Upper lobe of left lung (tissue), 6 donors: ENCODE measurements around the gene CDC25C. TPM values are rescaled to one million over a fixed set of nuclear protein-coding genes. Genes with fewer than 3 reads are reported as not detected.
A peak's percentile ranks its signal among the peaks of the same experiment; 100 is the strongest.

Experiments used
- ATAC-seq, 2 donors: fragments of 200-7000 bp; cut with Tn5 transposase; one replicate each; pipeline ENCODE4 v1.9.1; 2022; ENCODE audit warnings: mild to moderate bottlenecking in 2 of 2, moderate library complexity in 2 of 2; ENCODE audit not compliant: low FRiP score in 2 of 2
- DNase-seq, 2 donors: peaks; one replicate each; pipeline ENCODE4 v3.0.0-alpha.2; 2019 to 2020
- H3K27ac ChIP-seq, 4 donors: fragments of 200-600 bp; sonication (generic); one replicate each; pipeline ENCODE4 v1.5.1; 2016 to 2019
- H3K27me3 ChIP-seq, 4 donors: fragments of 200-600 bp; sonication (generic); one replicate each; pipeline ENCODE4 v1.5.1; 2017 to 2019
- H3K36me3 ChIP-seq, 4 donors: fragments of 200-600 bp; sonication (generic); one replicate each; pipeline ENCODE4 v1.5.1; 2016 to 2019
- H3K4me1 ChIP-seq, 4 donors: fragments of 200-600 bp; sonication (generic); one replicate each; pipeline ENCODE4 v1.5.1; 2018 to 2019
- H3K4me3 ChIP-seq, 4 donors: fragments of 200-600 bp; sonication (generic); one replicate each; pipeline ENCODE4 v1.5.1; 2017 to 2019; ENCODE audit warnings: mild to moderate bottlenecking in 2 of 4, moderate library complexity in 1 of 4
- H3K9me3 ChIP-seq, 4 donors: fragments of 200-600 bp; sonication (generic); one replicate each; pipeline ENCODE4 v1.5.1; 2018 to 2019
- EP300 ChIP-seq, 4 donors: sonication (generic); formaldehyde crosslinking; IDR thresholded peaks; one replicate each; pipeline ENCODE4 v1.5.1; 2017; ENCODE audit warnings: antibody characterized with exemption in 4 of 4, control low read depth in 2 of 4
- POLR2A ChIP-seq, 4 donors: fragments of 450-650 bp; IDR thresholded peaks; one replicate each; pipeline ENCODE4 v1.5.1; 2016 to 2017; ENCODE audit warnings: antibody characterized with exemption in 4 of 4, mild to moderate bottlenecking in 2 of 4
- POLR2AphosphoS5 ChIP-seq, 2 donors: sonication (generic); formaldehyde crosslinking; IDR thresholded peaks; one replicate each; pipeline ENCODE4 v1.5.1; 2017; ENCODE audit warnings: antibody characterized with exemption in 2 of 2
- WGBS, 2 donors: methylation state at CpG; one replicate each; pipeline ENCODE4 v1.1.5; 2017 to 2018; 5-methylcytosine and 5-hydroxymethylcytosine counted together
- total RNA-seq, 6 donors: library from RNA; depleted of rRNA in 4 of 6; stranded (reverse); fragments of >200 nt in 4 of 6; gene quantifications; one replicate each; pipeline versions ENCODE4 v1.1.0 to v1.2.1, GENCODE V29; 2016 to 2021
- TF ChIP-seq, protein P1 (sequence below), 6 experiments: fragments of 450-650 bp in 4 of 6; fragments of 200-600 bp in 2 of 6; sonication (generic) in 2 of 6; IDR thresholded peaks; one replicate each; pipeline ENCODE4 v1.5.1; 2016 to 2019; ENCODE audit warnings: antibody characterized with exemption in 6 of 6
- donor health status: DM: no; HTN: no; CAD: no; lungs with moderate emphysema.
- donor health status: DM: no; HTN: yes; CAD: no; lungs with severe emphysema.

The CDC25C gene
- total RNA-seq, 6 donors from 2014 or later, result 0.37 to 0.67 (median 0.54) TPM; not detected in 2

DNA sequence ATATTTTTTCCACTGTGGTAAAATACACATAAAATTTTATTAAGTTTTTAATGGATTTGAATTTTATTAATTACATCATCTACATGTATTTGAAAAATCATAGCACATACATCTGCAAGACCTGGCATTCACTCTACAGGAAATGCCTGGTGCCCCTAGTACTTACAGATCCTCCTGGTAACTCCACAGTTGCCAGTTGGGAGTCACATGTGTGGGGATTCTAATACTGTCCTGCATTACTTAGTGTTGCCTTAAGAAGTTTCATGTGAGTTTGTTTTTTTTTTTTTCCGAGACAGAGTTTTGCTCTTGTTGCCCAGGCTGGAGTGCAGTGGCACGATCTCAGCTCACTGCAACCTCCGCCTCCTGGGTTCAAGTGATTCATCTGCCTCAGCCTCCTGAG, 38.9 kb upstream of the CDC25C start:
- H3K4me3 ChIP-seq, result peak overlapping the region in 1 of 4 donors; percentile 7
- ATAC-seq, result no peak
- no peak for DNase-seq
- H3K9me3 ChIP-seq, result no peaks in the 10 kb centered on the region
- no peaks in the 10 kb centered on the region for H3K27me3 ChIP-seq
- H3K4me1 ChIP-seq, result peaks cover 38 to 61% (median 48%) of the 10 kb centered on the region in 4 donors
- 79% methylated on average over 3 of the region's 3 CpGs for WGBS, 2 donors
- peaks cover 6 to 29% (median 19%) of the 10 kb centered on the region in 4 donors for H3K36me3 ChIP-seq
- H3K27ac ChIP-seq, result peak overlapping the region in 3 of 4 donors; percentile 8 to 74 (median 16)
- TF ChIP-seq, protein P1, sequence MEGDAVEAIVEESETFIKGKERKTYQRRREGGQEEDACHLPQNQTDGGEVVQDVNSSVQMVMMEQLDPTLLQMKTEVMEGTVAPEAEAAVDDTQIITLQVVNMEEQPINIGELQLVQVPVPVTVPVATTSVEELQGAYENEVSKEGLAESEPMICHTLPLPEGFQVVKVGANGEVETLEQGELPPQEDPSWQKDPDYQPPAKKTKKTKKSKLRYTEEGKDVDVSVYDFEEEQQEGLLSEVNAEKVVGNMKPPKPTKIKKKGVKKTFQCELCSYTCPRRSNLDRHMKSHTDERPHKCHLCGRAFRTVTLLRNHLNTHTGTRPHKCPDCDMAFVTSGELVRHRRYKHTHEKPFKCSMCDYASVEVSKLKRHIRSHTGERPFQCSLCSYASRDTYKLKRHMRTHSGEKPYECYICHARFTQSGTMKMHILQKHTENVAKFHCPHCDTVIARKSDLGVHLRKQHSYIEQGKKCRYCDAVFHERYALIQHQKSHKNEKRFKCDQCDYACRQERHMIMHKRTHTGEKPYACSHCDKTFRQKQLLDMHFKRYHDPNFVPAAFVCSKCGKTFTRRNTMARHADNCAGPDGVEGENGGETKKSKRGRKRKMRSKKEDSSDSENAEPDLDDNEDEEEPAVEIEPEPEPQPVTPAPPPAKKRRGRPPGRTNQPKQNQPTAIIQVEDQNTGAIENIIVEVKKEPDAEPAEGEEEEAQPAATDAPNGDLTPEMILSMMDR (IDR thresholded peaks at IDR 0.05), result no peak
- no peak for TF ChIP-seq EP300 (IDR thresholded peaks at IDR 0.05)
- TF ChIP-seq POLR2A (IDR thresholded peaks at IDR 0.05), result no peak
- TF ChIP-seq POLR2AphosphoS5 (IDR thresholded peaks at IDR 0.05), result no peak

DNA sequence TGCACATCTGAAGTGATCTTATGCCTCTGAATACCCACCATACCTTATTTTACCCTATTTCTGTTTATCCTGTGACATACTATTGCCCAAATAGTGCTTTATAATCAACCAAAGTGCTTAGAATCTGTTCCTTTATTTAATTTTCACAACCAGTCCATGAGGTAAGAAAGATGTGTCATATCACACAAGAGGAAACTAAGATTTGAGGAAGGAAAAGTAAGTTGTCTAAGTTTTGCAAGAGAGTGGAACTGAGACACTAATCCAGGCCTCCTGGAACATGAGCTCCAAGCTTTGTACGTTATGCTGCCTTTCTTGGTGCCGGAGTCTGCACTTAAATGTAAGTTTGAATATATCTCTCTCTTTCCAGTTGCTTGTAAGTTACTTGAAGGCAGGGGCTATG, 38.1 kb upstream of the CDC25C start:
- no peaks in the 10 kb centered on the region for H3K27me3 ChIP-seq
- no peak overlapping the region for H3K4me3 ChIP-seq
- peaks cover 38 to 61% (median 48%) of the 10 kb centered on the region in 4 donors for H3K4me1 ChIP-seq
- peak overlapping the region; percentile 72 to 78 (median 75) for H3K27ac ChIP-seq
- no peaks in the 10 kb centered on the region for H3K9me3 ChIP-seq
- H3K36me3 ChIP-seq, result peaks cover 3 to 21% (median 13%) of the 10 kb centered on the region in 4 donors
- no peak for DNase-seq
- ATAC-seq, result peak; percentile 73 to 87
- WGBS, 2 donors, result 64 to 73% methylated on average over 2 of the region's 2 CpGs
- peak in 1 of 2 donors; percentile 26 for TF ChIP-seq POLR2AphosphoS5 (IDR thresholded peaks at IDR 0.05)
- TF ChIP-seq, protein P1 (IDR thresholded peaks at IDR 0.05), result no peak
- TF ChIP-seq POLR2A (IDR thresholded peaks at IDR 0.05), result no peak

DNA sequence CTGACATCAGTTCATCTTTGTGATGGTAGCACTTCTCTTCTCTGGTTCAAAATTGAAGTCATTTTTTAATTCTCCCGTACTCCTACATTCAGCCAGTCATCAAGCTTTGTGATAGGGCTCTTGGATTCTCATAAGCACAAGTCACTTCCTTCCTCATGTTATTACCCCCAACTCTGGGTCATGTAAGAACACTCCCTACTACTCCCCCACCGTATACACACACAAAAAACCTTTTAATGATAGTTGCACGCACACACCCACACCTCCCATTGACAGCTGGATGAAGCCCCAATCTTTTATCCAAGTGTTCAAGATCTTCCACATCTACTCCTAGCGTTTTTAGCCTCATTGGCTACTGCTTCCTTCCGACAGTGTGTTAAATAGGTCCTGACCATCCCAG, 37.7 kb upstream of the CDC25C start:
- Histone ChIP-seq H3K4me1 (peaks cover 38 to 61% (median 48%) of the 10 kb centered on the region in 4 donors), H3K4me3 (no peak overlapping the region), H3K9me3 (no peaks in the 10 kb centered on the region), H3K27me3 (no peaks in the 10 kb centered on the region), H3K36me3 (peaks cover 0 to 16% (median 10%) of the 10 kb centered on the region in 4 donors), H3K27ac (peak overlapping the region; percentile 72 to 78 (median 75))
- peak; percentile 64 to 69 for ATAC-seq
- TF ChIP-seq POLR2AphosphoS5 (IDR thresholded peaks at IDR 0.05) (no peak), EP300 (IDR thresholded peaks at IDR 0.05) (no peak), POLR2A (IDR thresholded peaks at IDR 0.05) (no peak)
- TF ChIP-seq, protein P1 (IDR thresholded peaks at IDR 0.05), result no peak
- WGBS, 2 donors, result 50 to 65% methylated on average over 5 of the region's 5 CpGs
- no peak for DNase-seq

DNA sequence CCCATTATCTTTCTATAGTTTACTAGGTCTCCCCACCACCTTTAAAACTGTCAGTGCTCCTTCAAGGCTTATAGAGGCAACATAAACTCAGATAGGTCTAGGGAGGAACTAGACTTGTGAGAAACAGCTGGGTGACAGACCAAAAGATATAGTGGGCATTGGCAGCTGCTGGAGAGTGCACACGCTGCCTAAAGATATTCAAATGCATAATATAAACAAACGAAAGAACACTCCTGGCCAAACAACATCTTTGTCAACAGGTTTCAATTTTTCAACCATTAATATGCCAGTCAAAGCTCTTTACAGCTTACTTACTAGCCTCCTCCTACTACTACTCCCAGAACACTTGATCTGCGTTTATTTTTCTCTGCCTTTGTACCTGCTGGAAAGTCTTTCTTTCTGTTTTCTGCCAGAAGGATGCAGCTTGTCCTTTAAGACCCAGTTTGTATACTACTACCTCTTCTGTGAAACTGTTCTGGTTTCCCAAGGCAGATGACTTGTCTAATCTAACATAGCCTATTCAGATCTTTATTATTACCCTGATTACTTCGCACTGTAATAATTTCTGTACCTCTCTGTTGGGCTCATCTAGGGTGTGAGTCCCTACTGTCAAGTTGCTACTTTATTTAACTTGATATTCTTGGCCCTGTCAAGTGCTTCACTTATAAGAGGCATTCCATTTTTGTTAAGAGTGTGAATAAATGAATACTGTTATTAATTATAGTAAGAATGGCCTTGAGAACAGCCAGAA, 35.2 kb upstream of the CDC25C start:
- Histone ChIP-seq H3K27me3 (no peaks in the 10 kb centered on the region), H3K27ac (peak overlapping the region in 1 of 4 donors; percentile 21), H3K4me3 (no peak overlapping the region), H3K36me3 (no peaks in the 10 kb centered on the region), H3K9me3 (no peaks in the 10 kb centered on the region), H3K4me1 (peaks cover 37 to 55% (median 46%) of the 10 kb centered on the region in 4 donors)
- no peak for DNase-seq
- ATAC-seq, result no peak
- TF ChIP-seq POLR2A (IDR thresholded peaks at IDR 0.05), result no peak
- TF ChIP-seq EP300 (IDR thresholded peaks at IDR 0.05), result no peak
- TF ChIP-seq, protein P1 (IDR thresholded peaks at IDR 0.05), result no peak
- TF ChIP-seq POLR2AphosphoS5 (IDR thresholded peaks at IDR 0.05), result no peak
- WGBS, 2 donors, result 40 to 47% methylated on average over 4 of the region's 4 CpGs
